Upper lobe of left lung (tissue), 4 donors: ENCODE results near the gene TRAF1.

Experiments used
- EP300 ChIP-seq, 4 donors: sonication (generic); formaldehyde crosslinking; IDR thresholded peaks; one replicate each; pipeline ENCODE4 v1.5.1; 2017; ENCODE audit warnings: antibody characterized with exemption in 4 of 4, control low read depth in 2 of 4
- TF ChIP-seq, protein P1 (sequence below), 6 experiments: fragments of 450-650 bp in 4 of 6; fragments of 200-600 bp in 2 of 6; sonication (generic) in 2 of 6; IDR thresholded peaks; one replicate each; pipeline ENCODE4 v1.5.1; 2016 to 2019; ENCODE audit warnings: antibody characterized with exemption in 6 of 6

DNA sequence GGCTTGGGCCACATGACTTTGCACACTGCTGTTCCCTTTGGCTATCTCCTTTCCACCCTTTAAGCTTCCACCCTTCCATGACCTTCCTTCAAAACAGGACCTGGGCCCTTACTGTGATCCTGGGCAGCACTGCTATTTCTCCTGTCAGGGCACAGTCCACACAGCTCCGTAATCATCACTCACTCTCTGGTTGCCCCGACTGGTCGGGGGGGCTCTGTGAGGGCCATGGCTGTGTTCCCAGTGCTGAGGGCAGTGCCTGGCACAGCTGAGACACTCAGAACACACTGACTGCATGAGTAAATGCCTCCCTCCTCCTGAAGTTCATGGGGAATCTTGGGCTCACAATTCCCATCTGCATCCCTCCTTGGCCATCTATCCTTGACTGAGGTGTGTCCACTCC is 12.2 kb downstream of the TRAF1 start:
- TF ChIP-seq, protein P1, sequence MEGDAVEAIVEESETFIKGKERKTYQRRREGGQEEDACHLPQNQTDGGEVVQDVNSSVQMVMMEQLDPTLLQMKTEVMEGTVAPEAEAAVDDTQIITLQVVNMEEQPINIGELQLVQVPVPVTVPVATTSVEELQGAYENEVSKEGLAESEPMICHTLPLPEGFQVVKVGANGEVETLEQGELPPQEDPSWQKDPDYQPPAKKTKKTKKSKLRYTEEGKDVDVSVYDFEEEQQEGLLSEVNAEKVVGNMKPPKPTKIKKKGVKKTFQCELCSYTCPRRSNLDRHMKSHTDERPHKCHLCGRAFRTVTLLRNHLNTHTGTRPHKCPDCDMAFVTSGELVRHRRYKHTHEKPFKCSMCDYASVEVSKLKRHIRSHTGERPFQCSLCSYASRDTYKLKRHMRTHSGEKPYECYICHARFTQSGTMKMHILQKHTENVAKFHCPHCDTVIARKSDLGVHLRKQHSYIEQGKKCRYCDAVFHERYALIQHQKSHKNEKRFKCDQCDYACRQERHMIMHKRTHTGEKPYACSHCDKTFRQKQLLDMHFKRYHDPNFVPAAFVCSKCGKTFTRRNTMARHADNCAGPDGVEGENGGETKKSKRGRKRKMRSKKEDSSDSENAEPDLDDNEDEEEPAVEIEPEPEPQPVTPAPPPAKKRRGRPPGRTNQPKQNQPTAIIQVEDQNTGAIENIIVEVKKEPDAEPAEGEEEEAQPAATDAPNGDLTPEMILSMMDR (IDR thresholded peaks at IDR 0.05): no peak
- TF ChIP-seq EP300 (IDR thresholded peaks at IDR 0.05): no peak
